Measurements from ENCODE around the gene C19orf85.

DNA sequence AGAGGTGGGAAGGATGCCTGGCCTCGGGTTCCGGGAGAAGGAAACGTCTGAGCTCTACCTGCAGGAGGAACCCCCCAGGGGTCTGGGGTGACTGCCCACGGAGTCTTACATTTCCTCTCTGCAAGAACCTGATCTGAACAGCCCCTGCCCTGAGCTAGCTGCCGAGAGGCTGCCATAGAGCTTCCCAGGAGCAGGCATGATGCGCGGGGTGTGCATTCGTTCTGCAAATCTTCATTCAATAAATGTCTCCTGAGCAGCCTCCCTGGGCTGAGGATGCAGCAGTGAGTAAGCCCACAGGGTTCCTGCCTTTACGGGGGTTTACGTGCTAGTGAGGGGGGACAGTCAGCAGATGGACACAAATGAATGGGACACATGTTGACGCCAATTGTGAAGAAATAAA lies 19.9 kb downstream of the C19orf85 start:
- TF ChIP-seq, protein P1, sequence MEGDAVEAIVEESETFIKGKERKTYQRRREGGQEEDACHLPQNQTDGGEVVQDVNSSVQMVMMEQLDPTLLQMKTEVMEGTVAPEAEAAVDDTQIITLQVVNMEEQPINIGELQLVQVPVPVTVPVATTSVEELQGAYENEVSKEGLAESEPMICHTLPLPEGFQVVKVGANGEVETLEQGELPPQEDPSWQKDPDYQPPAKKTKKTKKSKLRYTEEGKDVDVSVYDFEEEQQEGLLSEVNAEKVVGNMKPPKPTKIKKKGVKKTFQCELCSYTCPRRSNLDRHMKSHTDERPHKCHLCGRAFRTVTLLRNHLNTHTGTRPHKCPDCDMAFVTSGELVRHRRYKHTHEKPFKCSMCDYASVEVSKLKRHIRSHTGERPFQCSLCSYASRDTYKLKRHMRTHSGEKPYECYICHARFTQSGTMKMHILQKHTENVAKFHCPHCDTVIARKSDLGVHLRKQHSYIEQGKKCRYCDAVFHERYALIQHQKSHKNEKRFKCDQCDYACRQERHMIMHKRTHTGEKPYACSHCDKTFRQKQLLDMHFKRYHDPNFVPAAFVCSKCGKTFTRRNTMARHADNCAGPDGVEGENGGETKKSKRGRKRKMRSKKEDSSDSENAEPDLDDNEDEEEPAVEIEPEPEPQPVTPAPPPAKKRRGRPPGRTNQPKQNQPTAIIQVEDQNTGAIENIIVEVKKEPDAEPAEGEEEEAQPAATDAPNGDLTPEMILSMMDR (IDR thresholded peaks at IDR 0.05), result no peak
- no peak for TF ChIP-seq POLR2AphosphoS5 (IDR thresholded peaks at IDR 0.05; ENCODE audit: low read depth, low read length)
- TF ChIP-seq, protein P2, sequence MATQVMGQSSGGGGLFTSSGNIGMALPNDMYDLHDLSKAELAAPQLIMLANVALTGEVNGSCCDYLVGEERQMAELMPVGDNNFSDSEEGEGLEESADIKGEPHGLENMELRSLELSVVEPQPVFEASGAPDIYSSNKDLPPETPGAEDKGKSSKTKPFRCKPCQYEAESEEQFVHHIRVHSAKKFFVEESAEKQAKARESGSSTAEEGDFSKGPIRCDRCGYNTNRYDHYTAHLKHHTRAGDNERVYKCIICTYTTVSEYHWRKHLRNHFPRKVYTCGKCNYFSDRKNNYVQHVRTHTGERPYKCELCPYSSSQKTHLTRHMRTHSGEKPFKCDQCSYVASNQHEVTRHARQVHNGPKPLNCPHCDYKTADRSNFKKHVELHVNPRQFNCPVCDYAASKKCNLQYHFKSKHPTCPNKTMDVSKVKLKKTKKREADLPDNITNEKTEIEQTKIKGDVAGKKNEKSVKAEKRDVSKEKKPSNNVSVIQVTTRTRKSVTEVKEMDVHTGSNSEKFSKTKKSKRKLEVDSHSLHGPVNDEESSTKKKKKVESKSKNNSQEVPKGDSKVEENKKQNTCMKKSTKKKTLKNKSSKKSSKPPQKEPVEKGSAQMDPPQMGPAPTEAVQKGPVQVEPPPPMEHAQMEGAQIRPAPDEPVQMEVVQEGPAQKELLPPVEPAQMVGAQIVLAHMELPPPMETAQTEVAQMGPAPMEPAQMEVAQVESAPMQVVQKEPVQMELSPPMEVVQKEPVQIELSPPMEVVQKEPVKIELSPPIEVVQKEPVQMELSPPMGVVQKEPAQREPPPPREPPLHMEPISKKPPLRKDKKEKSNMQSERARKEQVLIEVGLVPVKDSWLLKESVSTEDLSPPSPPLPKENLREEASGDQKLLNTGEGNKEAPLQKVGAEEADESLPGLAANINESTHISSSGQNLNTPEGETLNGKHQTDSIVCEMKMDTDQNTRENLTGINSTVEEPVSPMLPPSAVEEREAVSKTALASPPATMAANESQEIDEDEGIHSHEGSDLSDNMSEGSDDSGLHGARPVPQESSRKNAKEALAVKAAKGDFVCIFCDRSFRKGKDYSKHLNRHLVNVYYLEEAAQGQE (IDR thresholded peaks at IDR 0.05; ENCODE audit: insufficient read depth in 1 of 2, low read depth in 2 of 2, low read length in 1 of 2), result no peak
- TF ChIP-seq SIN3A (IDR thresholded peaks at IDR 0.05; ENCODE audit: borderline replicate concordance, insufficient read depth, low read depth, low read length), result no peak
- no peak for TF ChIP-seq TCF7L2 (IDR thresholded peaks at IDR 0.05; ENCODE audit: low read depth, low read length)
